Measurements from ENCODE around the gene BCCIP.

Gene BCCIP

DNA sequence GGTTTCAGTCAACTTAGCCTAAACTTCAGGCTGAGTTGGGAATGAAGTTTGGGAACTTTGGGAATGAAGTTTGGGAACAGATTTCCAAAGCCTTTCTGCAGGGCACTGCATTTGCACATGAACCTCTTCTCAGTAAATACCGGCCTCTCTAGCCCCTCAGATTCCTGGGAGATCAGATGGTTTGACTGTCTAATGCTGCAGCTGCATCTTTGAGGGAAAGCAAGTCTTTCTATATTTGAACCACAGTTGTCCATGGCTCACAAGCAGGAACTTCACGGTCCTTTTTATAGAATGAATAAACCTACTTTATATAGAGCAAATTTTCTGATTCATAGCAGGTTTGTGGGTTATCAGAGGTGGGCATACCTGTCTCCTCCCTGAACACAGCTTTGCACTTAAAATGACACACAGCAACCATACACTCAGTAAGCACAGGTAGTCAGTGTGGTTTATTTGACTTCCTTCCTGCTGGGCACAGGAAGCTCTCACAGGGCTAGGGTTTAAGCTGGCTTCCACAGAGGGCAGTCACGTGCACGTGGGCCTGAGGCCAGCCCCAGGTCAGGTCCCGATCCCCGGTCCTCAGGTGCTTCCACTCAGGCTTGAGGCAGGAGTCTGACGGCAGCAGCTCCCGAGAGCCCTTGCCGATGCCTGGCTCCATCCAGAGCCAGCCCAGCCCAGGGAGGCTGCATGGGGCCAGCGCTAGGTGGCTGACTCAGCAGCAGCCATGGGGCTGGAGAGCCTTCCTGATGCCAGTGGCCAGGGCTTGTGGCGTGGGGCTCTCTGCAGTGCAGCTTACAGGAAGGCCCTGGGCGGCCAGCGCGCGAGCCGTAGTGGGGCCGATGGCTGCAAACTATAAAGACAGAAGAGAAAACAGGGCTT lies 35.0 kb upstream of the BCCIP start:
- TF ChIP-seq, protein P1, sequence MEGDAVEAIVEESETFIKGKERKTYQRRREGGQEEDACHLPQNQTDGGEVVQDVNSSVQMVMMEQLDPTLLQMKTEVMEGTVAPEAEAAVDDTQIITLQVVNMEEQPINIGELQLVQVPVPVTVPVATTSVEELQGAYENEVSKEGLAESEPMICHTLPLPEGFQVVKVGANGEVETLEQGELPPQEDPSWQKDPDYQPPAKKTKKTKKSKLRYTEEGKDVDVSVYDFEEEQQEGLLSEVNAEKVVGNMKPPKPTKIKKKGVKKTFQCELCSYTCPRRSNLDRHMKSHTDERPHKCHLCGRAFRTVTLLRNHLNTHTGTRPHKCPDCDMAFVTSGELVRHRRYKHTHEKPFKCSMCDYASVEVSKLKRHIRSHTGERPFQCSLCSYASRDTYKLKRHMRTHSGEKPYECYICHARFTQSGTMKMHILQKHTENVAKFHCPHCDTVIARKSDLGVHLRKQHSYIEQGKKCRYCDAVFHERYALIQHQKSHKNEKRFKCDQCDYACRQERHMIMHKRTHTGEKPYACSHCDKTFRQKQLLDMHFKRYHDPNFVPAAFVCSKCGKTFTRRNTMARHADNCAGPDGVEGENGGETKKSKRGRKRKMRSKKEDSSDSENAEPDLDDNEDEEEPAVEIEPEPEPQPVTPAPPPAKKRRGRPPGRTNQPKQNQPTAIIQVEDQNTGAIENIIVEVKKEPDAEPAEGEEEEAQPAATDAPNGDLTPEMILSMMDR (IDR thresholded peaks at IDR 0.05; ENCODE audit: low read depth, low read length, missing control alignments) = no peak
- H3K4me3 ChIP-seq (ENCODE audit: low read depth, low read length) = no peak overlapping the region
- no peak for DNase-seq (ENCODE audit: low read depth)

DNA sequence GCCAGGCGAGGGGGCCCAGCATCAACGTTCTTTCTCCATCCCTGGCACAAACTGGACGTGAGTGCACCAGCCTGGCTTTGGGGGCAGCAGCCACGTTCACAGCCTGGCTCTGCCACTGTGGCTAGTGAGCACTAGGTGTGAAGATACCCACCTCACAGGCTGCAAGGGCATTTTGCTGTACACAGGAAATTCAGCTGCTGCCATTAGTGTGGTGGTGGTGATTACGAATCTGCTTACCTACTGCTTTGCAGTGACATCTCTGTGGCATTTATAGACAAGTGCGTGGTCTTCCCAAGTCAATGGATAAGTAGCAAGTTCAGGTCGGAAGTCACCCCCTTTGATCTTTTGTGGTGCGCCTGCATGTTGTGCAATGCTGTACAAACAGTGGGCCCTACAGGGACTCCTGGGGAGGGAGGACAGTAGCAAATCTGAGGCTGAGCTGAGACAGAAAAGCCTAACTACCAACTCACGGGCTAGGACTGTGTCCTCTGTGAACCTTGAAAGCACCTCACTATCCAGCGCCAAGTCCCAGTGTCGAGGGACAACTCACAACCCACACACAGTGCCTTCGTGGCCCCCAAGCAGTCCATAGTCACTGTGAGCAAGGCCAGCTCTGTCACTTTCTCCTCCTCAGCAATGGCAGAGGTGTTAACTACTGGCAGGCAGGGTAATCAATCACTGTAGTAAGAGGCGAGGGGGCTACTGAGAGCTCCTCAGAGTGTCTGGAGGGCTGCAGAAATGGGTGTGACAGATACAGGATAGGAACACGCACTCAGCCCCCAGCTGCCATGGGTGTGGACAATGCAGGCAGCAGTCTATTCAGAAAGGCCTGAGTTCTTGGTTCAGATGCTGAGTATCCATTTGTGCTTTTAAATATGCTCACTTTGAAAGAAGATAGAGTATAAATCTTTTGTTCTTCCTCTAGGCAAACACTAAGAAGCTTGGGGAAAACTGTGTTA lies 30.7 kb upstream of the BCCIP start:
- no peak for DNase-seq (ENCODE audit: low read depth)
- TF ChIP-seq, protein P1 (IDR thresholded peaks at IDR 0.05; ENCODE audit: low read depth, low read length, missing control alignments) = no peak
- no peak overlapping the region for H3K4me3 ChIP-seq (ENCODE audit: low read depth, low read length)

DNA sequence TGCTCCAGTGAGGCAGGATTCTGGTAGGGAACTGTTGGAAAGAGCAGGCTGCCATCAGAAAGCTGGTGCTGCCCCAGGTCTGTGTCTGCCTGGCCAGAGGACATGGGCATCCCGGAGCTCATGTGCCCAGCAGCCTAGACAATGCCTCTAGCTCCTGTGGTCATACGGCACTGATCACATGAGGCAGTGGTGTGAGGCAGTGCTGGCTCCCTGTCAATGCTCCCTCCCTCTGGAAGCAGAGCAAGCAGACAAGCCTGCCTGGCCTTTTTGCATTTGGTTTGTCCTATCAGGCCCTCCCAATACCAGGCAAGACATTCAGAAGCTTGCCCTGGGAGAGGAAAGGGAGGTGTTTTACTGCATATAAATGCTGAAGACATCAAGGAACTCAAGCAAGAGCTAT lies 28.2 kb upstream of the BCCIP start:
- TF ChIP-seq, protein P1 (IDR thresholded peaks at IDR 0.05; ENCODE audit: low read depth, low read length, missing control alignments) = no peak
- no peak overlapping the region for H3K4me3 ChIP-seq (ENCODE audit: low read depth, low read length)
- no peak for DNase-seq (ENCODE audit: low read depth)

DNA sequence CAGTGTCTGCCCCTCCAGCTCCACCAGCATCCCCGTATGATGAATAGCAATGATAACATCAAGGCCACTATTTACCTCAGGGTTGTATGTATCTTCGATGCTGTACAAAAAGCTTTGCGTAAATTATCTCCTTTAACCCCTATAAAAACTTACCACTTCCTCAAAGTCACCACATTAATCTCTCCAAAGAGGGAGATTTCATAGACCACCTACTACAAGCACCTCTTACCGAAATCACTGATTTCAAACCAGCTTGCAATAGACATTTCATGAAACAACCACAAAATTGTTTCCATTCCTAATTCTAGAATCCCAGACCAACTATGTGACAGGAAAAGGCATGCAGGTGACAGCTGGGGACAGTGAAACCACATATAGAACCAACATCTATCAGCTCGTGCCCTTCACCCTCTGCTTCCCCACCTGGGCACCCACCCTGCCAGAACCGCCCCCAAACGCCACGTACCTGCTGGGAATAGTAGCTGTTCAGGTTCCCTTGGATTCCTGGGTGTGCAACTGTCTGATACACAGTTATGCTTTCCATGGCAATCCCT lies 27.6 kb upstream of the BCCIP start:
- no peak for DNase-seq (ENCODE audit: low read depth)
- H3K4me3 ChIP-seq (ENCODE audit: low read depth, low read length) = no peak overlapping the region
- TF ChIP-seq, protein P1 (IDR thresholded peaks at IDR 0.05; ENCODE audit: low read depth, low read length, missing control alignments) = no peak

DNA sequence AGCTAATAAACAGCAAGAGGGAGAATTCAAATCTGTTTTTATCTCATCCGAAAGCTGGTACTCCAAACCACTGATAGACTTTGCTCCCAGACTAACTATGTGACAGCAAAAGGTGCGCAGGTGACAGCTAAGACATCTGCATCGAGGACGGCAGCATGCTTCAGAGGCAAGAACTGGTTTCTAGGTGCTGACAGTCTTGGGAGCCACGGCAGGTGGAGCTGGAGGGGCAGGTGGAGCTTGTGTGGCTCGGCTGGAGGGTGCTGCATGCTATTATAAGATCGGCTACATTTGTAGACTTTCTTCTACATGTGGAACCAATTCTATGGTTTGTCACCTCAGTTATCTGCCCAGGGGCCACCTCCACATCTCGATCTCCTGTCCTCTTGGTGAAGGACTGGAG lies 25.9 kb upstream of the BCCIP start:
- TF ChIP-seq, protein P1 (IDR thresholded peaks at IDR 0.05; ENCODE audit: low read depth, low read length, missing control alignments) = no peak
- DNase-seq (ENCODE audit: low read depth) = no peak
- H3K4me3 ChIP-seq (ENCODE audit: low read depth, low read length) = no peak overlapping the region

DNA sequence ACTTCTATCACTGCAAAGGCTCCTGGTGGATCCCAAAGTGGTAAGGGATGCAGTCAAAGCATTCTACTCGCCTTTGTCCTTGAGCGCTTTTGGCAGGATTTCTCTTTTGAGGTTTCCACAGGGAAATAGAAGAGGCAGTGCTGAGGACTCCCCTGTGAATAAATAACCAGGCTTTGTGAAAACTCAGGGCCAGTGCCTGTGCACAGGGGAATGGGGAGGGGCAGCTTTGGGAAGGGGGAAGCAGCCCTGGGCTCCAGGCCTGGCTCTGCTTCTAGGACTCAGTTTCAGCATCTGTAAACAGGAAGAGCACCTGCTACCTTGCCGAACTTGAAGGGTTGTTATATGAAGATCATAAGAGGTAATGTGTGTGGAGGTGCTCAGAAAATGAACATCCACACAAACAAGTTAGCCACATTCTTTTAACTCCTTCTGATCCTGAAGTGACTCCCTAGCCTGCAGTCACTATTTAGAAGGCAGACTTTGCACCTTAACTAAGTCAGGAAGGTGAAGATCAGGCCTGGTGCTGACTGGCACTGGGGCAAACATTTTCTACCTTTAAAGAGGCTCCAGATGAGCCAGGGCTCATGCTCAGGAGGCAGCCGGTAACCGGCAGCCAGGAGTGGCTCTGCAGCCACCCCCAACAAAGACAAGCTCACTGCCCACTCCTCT lies 25.2 kb upstream of the BCCIP start:
- H3K4me3 ChIP-seq (ENCODE audit: low read depth, low read length) = no peak overlapping the region
- TF ChIP-seq, protein P1 (IDR thresholded peaks at IDR 0.05; ENCODE audit: low read depth, low read length, missing control alignments) = no peak
- no peak for DNase-seq (ENCODE audit: low read depth)

Data from GM12864 (cell line).